GM20000 (cell line): ENCODE results near the gene TDP2.

Experiments used
- DNase-seq: peaks from one replicate; pipeline ENCODE4 v3.0.0; 2012; ENCODE audit warnings: low spot score
- CTCF ChIP-seq: IDR thresholded peaks from 2 replicates; pipeline ENCODE4 v1.5.1; 2012; ENCODE audit warnings: mild to moderate bottlenecking, control low read depth; ENCODE audit errors: extremely low read depth, missing control alignments

Gene TDP2

GRCh38 chr6:24655215-24655614, 11.5 kb downstream of the TDP2 start:
- TF ChIP-seq CTCF, result no peak
- no peak for DNase-seq

- DNase-seq, result no peak
- TF ChIP-seq CTCF, result no peak
Measured at GRCh38 chr6:24650365-24650764, 16.3 kb downstream of the TDP2 start.

- no peak for TF ChIP-seq CTCF
- DNase-seq, result no peak
Measured at GRCh38 chr6:24649691-24650090, 17.0 kb downstream of the TDP2 start.

GRCh38 chr6:24648276-24648675, 18.4 kb downstream of the TDP2 start:
- DNase-seq, result no peak
- TF ChIP-seq CTCF, result no peak

GRCh38 chr6:24646771-24647170, 19.9 kb downstream of the TDP2 start:
- no peak for DNase-seq
- TF ChIP-seq CTCF, result no peak

GRCh38 chr6:24644377-24644776, 22.3 kb downstream of the TDP2 start:
- no peak for TF ChIP-seq CTCF
- DNase-seq, result no peak

GRCh38 chr6:24643920-24644319, 22.8 kb downstream of the TDP2 start:
- TF ChIP-seq CTCF, result no peak
- no peak for DNase-seq
